ENCODE measurements around the gene SMC1A.
A peak's percentile ranks its signal among the peaks of the same experiment; 100 is the strongest.
"Not testable (repeated sequence)": the region's sequence is repeated elsewhere in the genome, so short reads cannot be mapped to it uniquely, and the experiment has no call there.

Gene SMC1A

DNA sequence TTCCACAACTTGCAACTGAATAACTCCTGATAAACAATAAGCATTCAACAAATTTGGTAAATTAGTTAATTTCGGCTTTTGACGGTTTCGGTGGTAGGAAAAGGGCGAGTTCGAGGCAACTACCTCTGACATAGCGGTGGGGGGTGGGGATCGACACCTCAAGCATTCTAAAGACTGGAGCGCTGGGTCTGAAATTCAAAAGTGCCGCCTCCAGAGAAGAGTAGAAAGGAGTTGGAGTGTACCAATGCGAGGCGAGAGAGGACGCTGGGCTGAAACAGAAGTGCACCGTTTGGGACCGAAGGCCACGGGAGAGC is 725 bp downstream of the SMC1A start:
- peak; percentile 62 for DNase-seq (ENCODE audit: low read depth)

DNA sequence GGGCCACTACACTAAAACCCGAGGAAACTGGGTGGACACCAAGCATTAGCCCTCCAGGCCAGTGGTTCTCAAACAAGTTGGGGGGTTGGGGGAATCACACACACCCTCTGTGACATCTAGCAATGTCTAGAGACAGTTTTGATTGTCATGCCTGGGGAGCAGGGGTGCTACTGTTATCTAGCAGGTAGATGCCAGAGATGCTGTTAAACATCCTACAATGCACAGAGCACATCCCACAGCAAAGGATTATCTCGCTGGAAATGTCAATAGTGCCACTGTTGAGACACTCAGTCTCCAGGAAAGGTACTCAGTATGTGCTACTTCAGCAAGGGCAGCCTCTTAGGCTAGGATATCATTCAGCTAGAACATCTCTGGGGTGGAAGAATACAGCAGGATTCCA is 1.3 kb downstream of the SMC1A start:
- DNase-seq (ENCODE audit: low read depth), result no peak

DNA sequence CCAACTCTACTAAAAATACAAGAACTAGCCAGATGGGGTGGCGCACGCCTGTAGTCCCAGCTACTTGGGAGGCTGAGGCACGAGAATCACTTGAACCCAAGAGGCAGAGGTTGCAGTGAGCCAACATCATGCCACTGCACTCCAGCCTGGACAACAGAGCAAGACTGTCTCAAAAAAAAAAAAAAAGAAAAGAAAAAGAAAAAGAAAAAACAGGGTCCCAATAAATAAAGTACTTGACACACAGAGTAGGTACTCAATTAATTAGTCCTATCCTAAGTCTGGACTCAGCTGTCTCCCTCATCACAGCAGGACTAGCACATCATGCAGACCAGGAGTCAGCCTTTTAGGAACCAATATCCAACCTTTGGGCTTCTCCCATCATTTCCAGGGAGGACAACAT is 2.1 kb downstream of the SMC1A start:
- not testable (repeated sequence) for DNase-seq (ENCODE audit: low read depth)

DNA sequence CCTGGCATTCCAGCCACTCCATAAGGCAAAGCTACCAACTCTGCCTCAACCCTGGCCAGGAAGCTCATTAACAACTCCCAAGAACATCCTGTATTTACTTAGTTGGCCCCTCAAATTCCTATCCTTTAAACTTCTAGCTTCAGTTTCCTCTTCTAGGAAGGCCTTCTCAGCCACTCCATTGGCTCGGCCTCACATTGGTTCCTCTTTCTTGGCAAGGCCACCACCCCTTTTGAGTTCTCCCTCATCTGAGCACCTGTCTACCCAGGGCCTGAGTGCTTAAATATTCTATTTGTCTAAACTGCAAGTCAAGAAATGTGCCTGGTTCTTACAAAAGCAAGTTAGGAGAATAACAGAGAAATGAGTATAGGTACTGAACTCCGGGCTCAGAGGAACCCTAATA is 10.0 kb downstream of the SMC1A start:
- no peak for DNase-seq (ENCODE audit: low read depth)

DNA sequence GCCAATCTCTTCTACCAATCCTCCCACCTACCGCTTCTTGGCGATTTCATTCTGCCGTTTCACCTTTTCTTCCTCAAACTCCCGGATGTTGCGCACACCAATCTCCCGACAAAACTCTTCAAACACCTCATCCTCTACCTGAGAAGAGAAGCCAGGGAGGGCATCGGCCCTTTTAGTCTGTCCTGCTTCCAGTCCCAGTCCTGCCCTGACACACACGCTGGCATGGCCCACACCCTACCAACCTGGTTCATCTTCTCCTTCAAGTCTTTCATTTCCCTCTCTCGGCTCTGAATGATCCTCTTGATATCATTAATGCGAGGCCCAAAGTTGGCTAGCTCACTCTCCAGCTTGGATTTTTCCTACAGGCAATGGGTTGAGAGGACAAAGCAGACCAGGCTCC is 18.9 kb downstream of the SMC1A start:
- no peak for DNase-seq (ENCODE audit: low read depth)

DNA sequence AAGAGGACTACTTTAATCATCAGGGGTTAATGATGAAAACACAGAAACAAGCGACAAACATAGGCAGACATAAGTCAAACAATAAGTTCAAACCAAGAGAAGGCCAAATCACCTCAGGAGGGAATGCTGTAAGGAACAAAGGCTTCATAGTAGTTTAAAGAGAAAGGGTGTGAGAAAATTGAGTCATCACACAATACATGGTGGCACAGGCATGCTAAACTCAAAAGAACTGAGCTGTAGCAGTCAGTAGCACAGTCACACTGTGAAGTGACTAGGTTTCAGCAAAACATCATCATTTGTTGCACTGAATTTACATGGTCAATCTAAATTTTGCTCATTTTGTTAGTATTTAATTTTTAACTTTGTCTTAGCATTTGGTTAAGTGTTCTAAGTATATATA is 24.2 kb downstream of the SMC1A start:
- no peak for DNase-seq (ENCODE audit: low read depth)

DNA sequence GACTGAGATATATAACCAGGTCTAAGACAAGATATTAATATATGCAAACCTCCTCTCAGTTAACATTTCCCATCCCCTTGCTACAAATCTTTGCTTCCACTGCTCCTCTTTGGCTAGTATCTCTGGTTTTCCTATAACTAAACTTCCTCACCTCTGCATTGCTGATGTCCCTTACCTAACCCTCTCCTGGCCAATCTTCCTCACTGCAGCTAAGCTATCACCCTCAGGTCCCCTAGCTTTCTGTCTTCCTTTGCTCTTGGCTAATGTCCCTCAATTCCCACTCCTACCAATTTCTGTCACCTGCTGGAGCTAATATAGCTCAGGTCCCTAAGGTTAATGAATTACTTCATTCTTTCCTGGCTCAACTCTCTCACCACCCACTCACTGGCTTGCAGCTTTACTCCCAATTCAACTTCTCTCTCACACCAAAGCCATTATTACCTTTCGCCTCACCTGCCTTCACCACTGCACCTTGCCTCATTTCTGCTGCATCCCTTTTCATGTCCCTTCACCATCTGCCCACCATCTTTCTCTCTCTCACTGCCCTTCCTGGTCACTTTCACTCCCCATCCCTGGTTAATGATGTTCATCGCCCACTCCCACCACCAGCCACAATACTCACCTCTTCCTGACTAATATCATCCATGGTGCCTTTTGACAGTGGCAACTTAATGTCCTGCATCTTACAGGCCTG is 26.7 kb downstream of the SMC1A start:
- DNase-seq (ENCODE audit: low read depth), result no peak

DNA sequence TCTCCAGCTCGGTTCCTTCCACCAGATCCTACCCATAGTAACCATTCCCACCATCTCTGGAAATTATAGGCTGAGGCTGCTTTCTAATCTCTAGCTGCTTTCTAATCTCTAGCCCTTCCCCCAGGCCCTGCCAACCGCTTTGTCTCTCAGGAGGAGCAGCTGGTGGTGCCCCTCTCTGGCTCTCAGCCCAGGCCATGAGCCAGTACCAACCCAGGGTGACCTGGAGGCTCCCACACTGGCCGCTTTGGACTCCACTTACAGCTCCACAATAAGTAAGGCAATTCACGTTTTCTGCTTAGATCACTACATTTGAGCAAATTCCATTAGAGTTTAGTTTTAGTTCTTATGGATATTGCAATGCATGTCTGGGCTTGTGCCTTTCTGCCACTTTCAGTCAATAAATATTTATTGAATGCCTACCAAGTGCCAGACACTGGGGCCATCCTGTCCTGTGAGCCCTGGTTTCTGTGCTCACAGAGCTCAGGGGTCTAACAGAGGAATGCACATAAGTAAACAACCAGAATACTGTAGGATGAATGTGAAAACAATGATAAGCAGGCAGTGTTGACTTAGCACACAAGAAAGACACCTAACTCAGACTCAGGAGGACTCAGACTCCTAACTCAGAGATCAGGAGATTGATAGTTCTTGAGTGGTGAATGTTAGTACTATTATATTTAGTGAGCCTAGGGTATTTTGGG is 38.9 kb downstream of the SMC1A start:
- no peak for DNase-seq (ENCODE audit: low read depth)

DNA sequence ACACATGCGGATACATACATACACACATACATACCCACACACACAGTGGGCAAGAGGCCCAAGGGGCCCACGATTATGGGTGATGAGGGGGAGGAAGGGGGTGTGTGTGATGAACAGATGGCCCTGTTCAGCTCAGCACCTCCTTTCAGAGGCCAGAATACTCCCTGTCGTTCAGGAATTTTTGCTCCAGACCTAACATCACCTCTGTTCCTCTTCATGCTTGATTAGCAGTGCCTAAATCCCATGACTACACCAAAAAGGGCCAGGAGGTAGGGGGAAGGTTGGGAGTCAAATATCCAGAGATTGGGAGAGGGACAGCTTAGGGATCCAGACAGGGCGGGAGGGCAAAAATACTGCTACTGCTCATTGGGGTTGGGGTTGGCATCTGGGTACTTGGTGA is 42.7 kb downstream of the SMC1A start:
- no peak for DNase-seq (ENCODE audit: low read depth)

DNA sequence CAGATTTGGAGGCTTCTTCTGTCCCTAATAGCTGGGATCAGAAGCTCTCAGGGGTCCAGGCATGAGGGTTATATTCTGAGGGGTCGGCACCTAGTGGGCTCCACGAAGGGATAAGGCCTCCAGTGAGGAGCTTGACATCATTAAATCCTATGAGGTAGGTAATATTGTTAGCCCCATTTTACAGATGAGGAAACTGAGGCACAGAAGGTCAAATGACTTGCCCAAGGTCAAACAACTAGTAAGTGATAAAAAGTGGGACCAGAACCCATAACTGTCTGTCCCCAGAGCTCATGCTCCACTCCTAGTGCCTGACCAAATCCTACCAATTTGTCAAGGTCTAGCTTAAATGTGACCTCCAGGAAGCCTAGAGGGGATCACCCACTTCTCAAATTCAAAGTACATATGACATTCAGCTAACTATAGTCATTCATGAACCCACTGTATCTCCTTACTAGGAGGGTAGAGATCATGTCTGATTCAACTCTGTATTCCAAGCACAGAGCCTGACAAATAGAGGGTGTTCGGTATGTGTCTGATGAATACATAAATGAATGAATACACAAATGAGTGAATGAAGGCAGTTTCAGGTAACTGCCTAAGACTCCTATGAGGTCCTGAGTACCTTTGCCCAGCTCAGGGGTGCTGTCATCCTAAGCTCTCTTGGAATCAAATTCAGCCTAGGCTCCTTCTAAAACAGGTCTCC is 43.3 kb downstream of the SMC1A start:
- DNase-seq (ENCODE audit: low read depth), result no peak

DNA sequence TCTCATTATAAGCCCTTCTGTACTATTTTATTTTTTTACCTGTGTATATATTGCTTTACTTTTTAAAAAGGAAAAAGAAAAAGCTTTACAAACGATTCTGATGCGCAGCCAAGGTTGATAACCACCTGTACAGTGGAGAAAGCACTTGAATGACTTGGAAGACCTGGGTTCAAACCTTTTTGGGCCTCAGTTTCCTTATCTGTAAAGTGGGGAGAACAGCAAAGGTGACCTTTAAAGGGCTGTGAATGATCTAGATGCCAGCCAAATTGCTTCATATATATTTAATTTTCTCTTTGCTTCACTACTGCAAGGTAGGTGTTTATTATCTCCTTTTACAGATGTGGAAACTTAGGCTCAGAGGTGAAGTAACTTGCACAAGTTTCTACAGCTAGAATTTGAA is 45.0 kb downstream of the SMC1A start:
- DNase-seq (ENCODE audit: low read depth), result no peak

DNA sequence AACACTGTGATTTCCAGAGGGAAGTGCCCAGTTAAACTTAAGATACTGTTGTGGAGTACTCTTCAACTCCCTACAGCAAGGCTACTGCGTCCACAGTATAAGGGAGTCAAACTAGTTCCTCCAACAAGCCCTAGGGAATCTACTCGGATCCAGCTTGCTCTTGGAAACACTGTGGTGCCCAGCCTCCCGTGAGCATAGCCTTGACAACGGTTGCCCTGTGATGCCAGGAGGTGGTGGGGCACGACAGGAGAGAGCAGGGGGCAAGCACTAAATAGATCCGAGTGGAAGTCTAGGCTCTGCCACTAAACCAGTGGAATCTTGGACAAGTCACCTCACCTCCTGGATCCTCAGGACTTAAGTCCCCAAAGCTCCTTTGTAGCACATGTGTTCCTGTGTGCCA is 45.6 kb downstream of the SMC1A start:
- no peak for DNase-seq (ENCODE audit: low read depth)

DNA sequence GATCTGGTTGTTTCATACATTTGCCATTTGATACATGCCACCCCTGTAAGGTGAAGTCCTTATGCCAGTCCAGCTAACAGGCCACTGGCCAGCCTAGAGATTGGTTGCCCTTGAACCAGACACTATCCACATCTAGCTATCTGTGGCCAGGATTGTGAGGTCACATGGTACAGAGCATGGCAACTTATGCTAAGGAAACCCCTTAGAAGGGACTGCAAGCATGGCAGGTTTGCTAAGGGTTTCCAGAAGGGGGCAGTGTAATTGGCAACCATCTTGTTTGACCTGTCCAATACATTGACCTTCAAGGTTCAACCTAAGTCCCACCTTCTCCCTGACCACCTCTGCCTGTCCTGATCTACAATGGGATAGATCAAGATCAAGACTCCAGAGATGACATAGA is 47.5 kb downstream of the SMC1A start:
- no peak for DNase-seq (ENCODE audit: low read depth)

DNA sequence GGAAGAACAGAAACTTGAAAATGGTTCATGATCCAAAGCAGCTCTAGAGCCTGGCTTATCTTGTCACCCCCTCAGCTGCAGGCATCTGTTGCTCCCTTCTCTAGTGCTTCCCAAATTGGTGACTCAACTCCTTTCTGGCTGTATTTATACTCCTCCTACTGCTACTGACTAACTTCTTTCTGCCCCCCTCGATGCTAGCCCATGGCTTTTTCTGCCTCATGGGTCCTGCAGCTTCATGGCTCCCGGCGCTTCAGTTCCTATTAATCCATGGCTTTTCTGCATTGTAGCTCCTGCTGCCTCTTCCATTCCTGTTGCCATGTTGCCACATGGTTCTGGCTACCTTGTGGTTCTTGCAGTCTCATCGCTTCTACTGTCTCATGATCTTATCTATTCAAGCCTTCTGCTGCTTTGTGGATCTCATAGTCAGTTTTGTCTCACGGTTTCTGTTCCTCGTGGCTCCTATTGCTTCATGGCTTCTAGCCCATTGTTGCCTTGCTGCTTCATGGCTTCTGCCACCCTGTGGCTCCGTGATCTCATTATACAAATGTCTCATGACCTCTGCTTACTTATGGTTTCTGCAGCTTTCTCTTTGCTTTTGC is 48.1 kb downstream of the SMC1A start:
- peak; percentile 31 for DNase-seq (ENCODE audit: low read depth)

DNA sequence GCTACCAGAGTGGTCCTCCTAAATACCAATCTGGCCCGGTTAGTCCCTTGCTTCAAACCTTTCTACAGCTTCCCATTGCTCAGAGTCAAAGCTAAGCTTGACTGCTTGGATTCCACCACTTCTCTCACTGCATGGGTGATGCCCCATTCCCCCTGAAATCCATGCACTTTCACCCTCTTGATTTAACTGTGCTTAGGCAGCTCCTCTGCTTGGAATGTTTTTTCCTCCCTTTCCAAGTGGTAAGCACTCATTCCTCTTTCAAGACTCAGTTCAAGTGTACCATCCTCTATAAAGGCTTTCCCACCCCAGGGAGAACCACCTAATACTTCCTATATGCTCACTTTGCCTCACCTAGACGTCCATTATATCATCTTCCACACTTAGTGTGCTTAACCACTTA is 49.1 kb downstream of the SMC1A start:
- DNase-seq (ENCODE audit: low read depth), result no peak

DNA sequence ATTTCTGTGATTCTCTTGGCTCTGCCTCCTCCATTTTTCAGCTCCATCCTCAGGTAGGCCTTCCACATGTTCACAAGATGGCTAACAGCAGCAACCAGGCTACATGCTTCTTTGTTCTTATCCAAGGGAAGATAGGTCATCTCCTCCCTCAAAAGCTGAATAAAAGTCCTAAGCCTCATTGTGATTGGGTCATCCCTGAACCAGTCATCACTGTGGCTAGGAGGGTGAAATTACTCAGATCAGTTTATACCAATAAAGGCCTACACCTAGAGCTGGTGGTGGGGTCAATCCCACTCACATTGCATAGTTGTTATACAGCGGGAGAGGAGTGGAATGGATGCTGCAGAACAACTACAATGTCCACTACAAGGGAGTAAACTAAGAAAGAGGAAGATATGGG is 56.0 kb downstream of the SMC1A start:
- DNase-seq (ENCODE audit: low read depth), result not testable (repeated sequence)

DNA sequence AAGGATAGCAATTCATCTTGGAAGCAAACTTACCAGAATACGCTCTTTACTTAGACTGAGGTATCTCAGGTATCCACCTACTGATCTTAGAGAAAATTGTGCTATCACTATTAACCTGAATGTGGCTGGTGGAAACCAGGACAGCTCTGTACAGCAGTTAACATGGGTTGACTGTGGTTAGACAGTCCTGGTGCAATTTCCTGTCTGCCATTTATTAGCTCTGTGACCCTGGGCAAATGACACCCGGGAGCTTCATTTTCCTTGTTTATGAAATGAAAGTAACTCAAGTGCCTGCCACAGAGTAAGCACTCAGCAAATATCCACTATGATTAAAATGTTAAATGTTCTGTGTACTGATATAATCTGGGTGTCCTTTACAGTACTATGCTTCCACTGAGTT is 60.0 kb downstream of the SMC1A start:
- DNase-seq (ENCODE audit: low read depth), result peak; percentile 15

DNA sequence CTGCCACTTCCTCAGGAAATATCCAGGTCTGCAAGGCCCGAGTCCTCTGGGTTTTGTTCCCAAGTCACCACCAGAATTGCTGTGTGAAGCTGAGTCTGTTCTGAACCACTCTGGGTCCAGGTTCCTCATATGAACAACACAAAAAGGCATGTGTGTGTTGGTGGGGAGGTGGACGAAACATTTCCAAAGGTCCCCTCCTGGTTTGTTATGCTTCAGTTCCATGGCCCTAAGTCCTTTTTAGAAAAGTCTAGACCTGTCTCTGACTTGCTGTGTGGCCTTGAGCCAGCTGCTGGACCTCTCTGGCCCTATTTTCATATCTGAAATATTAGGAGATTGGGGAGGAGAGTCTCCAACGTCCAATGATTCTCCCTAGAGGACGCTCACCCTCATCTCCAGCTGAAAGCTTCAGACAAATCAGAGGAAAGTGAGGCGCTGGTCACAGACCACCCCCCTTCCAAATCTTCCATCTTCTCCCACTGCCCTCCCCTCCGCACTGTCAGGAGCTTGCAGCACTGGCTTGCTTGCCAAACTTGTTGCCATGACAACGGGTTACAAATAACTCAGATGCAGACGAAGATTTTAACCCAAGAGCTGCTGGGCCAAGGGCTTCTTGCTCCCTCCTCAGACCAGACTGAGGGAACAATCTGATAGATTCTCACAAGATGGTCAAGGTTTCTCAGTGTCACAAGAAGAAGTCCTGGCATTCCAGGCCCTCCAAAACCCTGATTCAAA is 64.5 kb downstream of the SMC1A start:
- peak; percentile 37 for DNase-seq (ENCODE audit: low read depth)

DNA sequence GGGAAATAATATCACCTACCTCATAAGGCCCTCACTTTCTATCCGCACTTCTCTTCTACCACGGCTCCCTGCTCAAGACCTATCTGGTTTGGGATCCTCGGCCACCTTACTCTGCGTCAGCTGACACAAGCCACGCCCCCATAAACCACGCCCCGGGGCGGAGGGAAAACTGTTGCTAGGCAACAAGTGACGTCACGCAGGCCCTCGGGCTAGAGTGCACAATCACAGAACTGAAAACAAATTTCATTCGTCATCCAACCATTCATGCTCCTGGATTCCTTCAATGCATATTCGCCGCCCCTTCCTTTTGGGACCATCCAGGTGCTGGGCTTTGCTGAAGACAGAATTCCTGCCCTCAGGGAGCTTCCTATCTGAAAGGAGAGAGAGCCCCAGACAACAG is 66.3 kb downstream of the SMC1A start:
- no peak for DNase-seq (ENCODE audit: low read depth)

DNA sequence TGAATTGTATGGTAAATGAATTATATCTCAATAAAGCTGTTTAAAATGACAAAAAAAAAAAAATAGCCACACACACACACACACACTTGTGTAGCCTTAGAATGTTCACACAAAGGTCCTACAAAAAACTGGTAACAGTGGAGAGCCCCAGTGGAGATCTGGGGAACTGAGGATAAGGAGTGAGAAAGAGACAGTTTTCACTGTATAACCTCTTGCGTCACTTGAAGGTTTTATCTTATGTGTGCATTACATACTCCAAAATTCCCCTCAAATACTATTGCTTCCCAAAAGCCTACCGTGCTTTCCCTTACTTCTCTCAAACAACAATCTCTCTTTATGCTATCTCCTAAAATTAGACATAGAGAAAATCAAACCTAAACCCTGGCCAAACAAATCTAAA is 67.8 kb downstream of the SMC1A start:
- DNase-seq (ENCODE audit: low read depth), result no peak

DNA sequence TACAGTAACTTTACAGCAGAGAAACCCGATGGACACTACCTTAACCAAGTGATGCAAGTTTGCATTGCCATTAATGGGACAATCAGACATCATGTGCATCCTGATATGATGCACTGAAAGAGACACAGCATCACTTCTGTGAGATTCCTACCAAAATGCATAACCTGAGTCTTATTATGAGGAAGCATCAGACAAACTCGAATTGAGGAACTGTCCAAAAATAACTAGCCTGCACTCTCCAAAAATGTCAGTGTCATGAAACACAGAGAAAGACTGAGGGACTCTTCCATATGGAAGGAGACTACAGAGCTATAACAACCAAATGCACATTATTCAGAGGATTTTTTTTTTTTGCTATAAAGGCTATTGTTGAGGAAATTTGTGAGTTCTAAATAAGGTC is 74.5 kb downstream of the SMC1A start:
- no peak for DNase-seq (ENCODE audit: low read depth)

DNA sequence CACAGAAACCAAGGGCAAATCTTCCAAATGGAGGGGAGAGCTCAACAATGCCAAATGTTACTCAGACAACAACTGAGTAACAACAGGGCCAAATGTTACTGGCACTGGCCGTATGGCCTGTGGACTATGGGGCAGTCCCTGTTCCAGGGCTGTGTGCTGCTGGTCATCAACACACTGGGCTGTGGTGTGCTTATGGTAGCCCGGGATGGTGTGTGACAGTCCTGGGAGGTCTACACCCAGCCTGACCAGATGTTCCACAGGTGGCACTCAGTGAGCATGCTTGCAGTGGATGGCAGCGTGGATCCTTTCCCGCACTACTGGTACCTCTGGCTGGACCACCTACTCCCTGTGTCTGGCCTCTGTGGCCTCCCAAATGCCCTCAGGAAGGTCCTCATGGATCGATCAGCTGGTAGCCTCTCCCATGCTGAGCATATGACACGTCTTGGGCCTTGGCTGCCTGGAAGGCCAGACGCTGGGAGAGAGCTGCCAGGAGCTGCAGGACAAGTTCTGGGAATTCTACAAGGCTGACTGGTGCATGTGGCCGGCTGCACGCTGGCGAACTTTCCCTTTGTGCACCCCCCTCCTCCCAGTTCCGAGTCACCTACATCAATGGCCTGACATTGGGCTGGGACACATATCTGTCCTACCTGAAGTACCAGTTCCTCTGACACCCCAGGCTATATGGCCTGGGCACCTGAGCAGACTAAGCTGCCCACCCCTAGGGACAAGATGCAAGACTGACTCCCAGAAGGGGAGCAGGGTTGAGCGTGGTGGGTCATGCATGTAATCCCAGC is 81.4 kb downstream of the SMC1A start:
- DNase-seq (ENCODE audit: low read depth), result no peak
